ENCODE results near the gene SCRN3. TPM values are rescaled to one million over a fixed set of nuclear protein-coding genes. Genes with fewer than 3 reads are reported as not detected.

The SCRN3 gene
- total and polyA plus RNA-seq, 2 experiments from 2014 or later = 19.9 to 31.4 TPM

- Histone ChIP-seq H3K27me3 (no peaks in the 10 kb centered on the region), H3K9me3 (ENCODE audit: low read depth) (no peaks in the 10 kb centered on the region), H3K79me2 (no peaks in the 10 kb centered on the region), H2AFZ (no peak overlapping the region), H3K27ac (no peak overlapping the region), H3K36me3 (replicated peaks; ENCODE audit: insufficient read depth, low read depth) (no peaks in the 10 kb centered on the region), H3K4me2 (no peak overlapping the region), H4K20me1 (ENCODE audit: insufficient read depth, poor library complexity, severe bottlenecking) (no peaks in the 10 kb centered on the region), H3K4me1 (ENCODE audit: insufficient read depth) (no peaks in the 10 kb centered on the region), H3K9me2 (replicated peaks; ENCODE audit: insufficient read depth) (no peaks in the 10 kb centered on the region), H3K4me3 (no peak overlapping the region)
- peak; percentile 31 for DNase-seq (ENCODE audit: low spot score)
- WGBS (ENCODE audit: low lambda C conversion rate, missing lambda C conversion rate) = 76% methylated on average over 3 of the region's 3 CpGs
- TF ChIP-seq EZH2phosphoT487 (IDR thresholded peaks at IDR 0.05; ENCODE audit: low read depth, severe bottlenecking, unreplicated experiment) (no peak), EZH2 (IDR thresholded peaks at IDR 0.05; ENCODE audit: borderline replicate concordance) (no peak), CTCF (IDR thresholded peaks at IDR 0.05; ENCODE audit: poor library complexity) (no peak)
These were observed 47.3 kb downstream of the SCRN3 start for GRCh38 chr2:174442546-174443510.

GRCh38 chr2:174444761-174445160, 49.2 kb downstream of the SCRN3 start:
- H2AFZ ChIP-seq = no peak overlapping the region
- no peaks in the 10 kb centered on the region for H3K79me2 ChIP-seq
- no peaks in the 10 kb centered on the region for H3K27me3 ChIP-seq
- no peak overlapping the region for H3K4me3 ChIP-seq
- TF ChIP-seq CTCF (IDR thresholded peaks at IDR 0.05; ENCODE audit: poor library complexity) = no peak
- no peak for TF ChIP-seq EZH2phosphoT487 (IDR thresholded peaks at IDR 0.05; ENCODE audit: low read depth, severe bottlenecking, unreplicated experiment)
- TF ChIP-seq EZH2 (IDR thresholded peaks at IDR 0.05; ENCODE audit: borderline replicate concordance) = no peak
- no peak for DNase-seq (ENCODE audit: low spot score)
- H3K36me3 ChIP-seq (replicated peaks; ENCODE audit: insufficient read depth, low read depth) = no peaks in the 10 kb centered on the region
- no peaks in the 10 kb centered on the region for H3K9me3 ChIP-seq (ENCODE audit: low read depth)
- H3K27ac ChIP-seq = no peak overlapping the region
- no peaks in the 10 kb centered on the region for H4K20me1 ChIP-seq (ENCODE audit: insufficient read depth, poor library complexity, severe bottlenecking)
- 44% methylated on average over 6 of the region's 6 CpGs for WGBS (ENCODE audit: low lambda C conversion rate, missing lambda C conversion rate)
- H3K4me2 ChIP-seq = no peak overlapping the region
- H3K4me1 ChIP-seq (ENCODE audit: insufficient read depth) = no peaks in the 10 kb centered on the region
- no peaks in the 10 kb centered on the region for H3K9me2 ChIP-seq (replicated peaks; ENCODE audit: insufficient read depth)

GRCh38 chr2:174445248-174445647, 49.7 kb downstream of the SCRN3 start:
- no peak overlapping the region for H2AFZ ChIP-seq
- H3K4me2 ChIP-seq = no peak overlapping the region
- H3K27ac ChIP-seq = no peak overlapping the region
- H3K9me3 ChIP-seq (ENCODE audit: low read depth) = no peaks in the 10 kb centered on the region
- H3K4me3 ChIP-seq = no peak overlapping the region
- H4K20me1 ChIP-seq (ENCODE audit: insufficient read depth, poor library complexity, severe bottlenecking) = no peaks in the 10 kb centered on the region
- H3K36me3 ChIP-seq (replicated peaks; ENCODE audit: insufficient read depth, low read depth) = no peaks in the 10 kb centered on the region
- no peaks in the 10 kb centered on the region for H3K4me1 ChIP-seq (ENCODE audit: insufficient read depth)
- TF ChIP-seq EZH2 (IDR thresholded peaks at IDR 0.05; ENCODE audit: borderline replicate concordance) = no peak
- no peak for TF ChIP-seq EZH2phosphoT487 (IDR thresholded peaks at IDR 0.05; ENCODE audit: low read depth, severe bottlenecking, unreplicated experiment)
- TF ChIP-seq CTCF (IDR thresholded peaks at IDR 0.05; ENCODE audit: poor library complexity) = no peak
- no peaks in the 10 kb centered on the region for H3K79me2 ChIP-seq
- H3K27me3 ChIP-seq = no peaks in the 10 kb centered on the region
- DNase-seq (ENCODE audit: low spot score) = no peak
- H3K9me2 ChIP-seq (replicated peaks; ENCODE audit: insufficient read depth) = no peaks in the 10 kb centered on the region
- 94% methylated on average over 3 of the region's 3 CpGs for WGBS (ENCODE audit: low lambda C conversion rate, missing lambda C conversion rate)

All from hepatocyte (in vitro differentiated cells).